ENCODE results near the gene SMPX. TPM values are rescaled to one million over a fixed set of nuclear protein-coding genes. Genes with fewer than 3 reads are reported as not detected.
A peak's percentile ranks its signal among the peaks of the same experiment; 100 is the strongest.

SMPX gene
- total RNA-seq, 3 donors from 2014 or later, result 0.65 to 11.8 TPM; not detected in 1

GRCh38 chrX:21708116-21708515 is 49.8 kb downstream of the SMPX start:
- intact Hi-C loops (cut with DNase I, micrococcal nuclease), result no loop called here
- TF ChIP-seq CTCF (IDR thresholded peaks at IDR 0.05), result no peak
- H3K4me1 ChIP-seq (ENCODE audit: low read depth), result no peaks in the 10 kb centered on the region
- no peak overlapping the region for H3K4me3 ChIP-seq
- no peak for ATAC-seq
- no peaks in the 10 kb centered on the region for H3K9me3 ChIP-seq
- no peak for DNase-seq
- no peaks in the 10 kb centered on the region for H3K36me3 ChIP-seq (ENCODE audit: low read depth)

- ATAC-seq (peak; percentile 36), DNase-seq (no peak)
- no peaks in the 10 kb centered on the region for H3K4me1 ChIP-seq (ENCODE audit: low read depth)
- H3K4me3 ChIP-seq, result no peak overlapping the region
- TF ChIP-seq CTCF (IDR thresholded peaks at IDR 0.05), result no peak
- intact Hi-C loops (cut with DNase I, micrococcal nuclease), result no loop called here
- no peaks in the 10 kb centered on the region for H3K36me3 ChIP-seq (ENCODE audit: low read depth)
- H3K9me3 ChIP-seq, result no peaks in the 10 kb centered on the region
These were observed 52.7 kb downstream of the SMPX start for GRCh38 chrX:21705225-21705624.

GRCh38 chrX:21702725-21703124 is 55.2 kb downstream of the SMPX start:
- no peaks in the 10 kb centered on the region for H3K9me3 ChIP-seq
- ATAC-seq, result no peak
- H3K4me3 ChIP-seq, result no peak overlapping the region
- no peaks in the 10 kb centered on the region for H3K4me1 ChIP-seq (ENCODE audit: low read depth)
- DNase-seq, result no peak
- TF ChIP-seq CTCF (IDR thresholded peaks at IDR 0.05), result no peak
- H3K36me3 ChIP-seq (ENCODE audit: low read depth), result no peaks in the 10 kb centered on the region
- intact Hi-C loops (cut with DNase I, micrococcal nuclease), result no loop called here

GRCh38 chrX:21700967-21701366 is 56.9 kb downstream of the SMPX start:
- no peaks in the 10 kb centered on the region for H3K9me3 ChIP-seq
- no peak overlapping the region for H3K4me3 ChIP-seq
- no peak for ATAC-seq
- TF ChIP-seq CTCF (IDR thresholded peaks at IDR 0.05), result no peak
- H3K4me1 ChIP-seq (ENCODE audit: low read depth), result no peaks in the 10 kb centered on the region
- no peaks in the 10 kb centered on the region for H3K36me3 ChIP-seq (ENCODE audit: low read depth)
- intact Hi-C loops (cut with DNase I, micrococcal nuclease), result no loop called here
- no peak for DNase-seq

GRCh38 chrX:21700275-21700674 is 57.6 kb downstream of the SMPX start:
- ATAC-seq (no peak), DNase-seq (no peak)
- no peak for TF ChIP-seq CTCF (IDR thresholded peaks at IDR 0.05)

GRCh38 chrX:21699136-21699535 is 58.8 kb downstream of the SMPX start:
- intact Hi-C loops (cut with DNase I, micrococcal nuclease), result no loop called here
- DNase-seq (no peak), ATAC-seq (no peak)
- no peak for TF ChIP-seq CTCF (IDR thresholded peaks at IDR 0.05)
- Histone ChIP-seq H3K9me3 (no peaks in the 10 kb centered on the region), H3K4me3 (no peak overlapping the region), H3K4me1 (ENCODE audit: low read depth) (no peaks in the 10 kb centered on the region), H3K36me3 (ENCODE audit: low read depth) (no peaks in the 10 kb centered on the region)

More at GRCh38 chrX:21700275-21700674, 57.6 kb downstream of the SMPX start:
- intact Hi-C loops (cut with DNase I, micrococcal nuclease), result no loop called here
- Histone ChIP-seq H3K36me3 (ENCODE audit: low read depth) (no peaks in the 10 kb centered on the region), H3K4me3 (no peak overlapping the region), H3K4me1 (ENCODE audit: low read depth) (no peaks in the 10 kb centered on the region), H3K9me3 (no peaks in the 10 kb centered on the region)
